Measurements from ENCODE around the gene ANKRD33B.

The ANKRD33B gene

DNA sequence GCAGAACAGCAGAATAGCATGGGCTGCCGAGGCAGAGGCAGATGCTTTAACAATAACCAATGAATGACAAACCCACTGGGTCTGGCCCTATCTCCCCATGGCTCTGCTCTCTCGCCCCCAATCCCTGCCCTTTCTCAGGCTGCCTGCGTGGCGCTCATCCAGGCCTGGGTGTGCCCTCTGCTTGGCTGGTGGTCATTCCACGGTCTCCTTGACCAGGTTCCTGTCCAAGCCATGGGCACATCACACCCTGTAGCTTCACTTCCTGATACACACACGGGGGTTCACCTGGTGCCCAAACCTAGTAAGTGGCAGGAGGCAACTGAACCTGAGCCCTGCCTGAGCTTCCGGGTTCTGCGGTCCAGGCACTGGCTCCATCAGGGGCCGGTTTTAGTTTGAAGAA lies 109.5 kb downstream of the ANKRD33B start:
- TF ChIP-seq, protein P1, sequence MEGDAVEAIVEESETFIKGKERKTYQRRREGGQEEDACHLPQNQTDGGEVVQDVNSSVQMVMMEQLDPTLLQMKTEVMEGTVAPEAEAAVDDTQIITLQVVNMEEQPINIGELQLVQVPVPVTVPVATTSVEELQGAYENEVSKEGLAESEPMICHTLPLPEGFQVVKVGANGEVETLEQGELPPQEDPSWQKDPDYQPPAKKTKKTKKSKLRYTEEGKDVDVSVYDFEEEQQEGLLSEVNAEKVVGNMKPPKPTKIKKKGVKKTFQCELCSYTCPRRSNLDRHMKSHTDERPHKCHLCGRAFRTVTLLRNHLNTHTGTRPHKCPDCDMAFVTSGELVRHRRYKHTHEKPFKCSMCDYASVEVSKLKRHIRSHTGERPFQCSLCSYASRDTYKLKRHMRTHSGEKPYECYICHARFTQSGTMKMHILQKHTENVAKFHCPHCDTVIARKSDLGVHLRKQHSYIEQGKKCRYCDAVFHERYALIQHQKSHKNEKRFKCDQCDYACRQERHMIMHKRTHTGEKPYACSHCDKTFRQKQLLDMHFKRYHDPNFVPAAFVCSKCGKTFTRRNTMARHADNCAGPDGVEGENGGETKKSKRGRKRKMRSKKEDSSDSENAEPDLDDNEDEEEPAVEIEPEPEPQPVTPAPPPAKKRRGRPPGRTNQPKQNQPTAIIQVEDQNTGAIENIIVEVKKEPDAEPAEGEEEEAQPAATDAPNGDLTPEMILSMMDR (IDR thresholded peaks at IDR 0.05; ENCODE audit: borderline replicate concordance, extremely low read depth, low read length, poor library complexity, severe bottlenecking) = no peak
- no peak for TF ChIP-seq EZH2 (IDR thresholded peaks at IDR 0.05; ENCODE audit: borderline replicate concordance, low read depth, low read length, severe bottlenecking)
- DNase-seq (no peak), ATAC-seq (ENCODE audit: insufficient read depth, low read depth) (no peak)
- no peak overlapping the region for H2AFZ ChIP-seq (ENCODE audit: low read depth, low read length)
- peaks cover 11% of the 10 kb centered on the region; the same call in 1 of the 2 replicates for H3K36me3 ChIP-seq (ENCODE audit: insufficient read depth, low read length)
- no peak overlapping the region for H3K4me2 ChIP-seq (ENCODE audit: insufficient read depth, low read length)
- no peak overlapping the region for H3K4me3 ChIP-seq (ENCODE audit: low read depth in 1 of 2, low read length in 2 of 2)
- H3K9ac ChIP-seq (ENCODE audit: low read depth, low read length) = no peak overlapping the region
- H3K27me3 ChIP-seq (ENCODE audit: insufficient read depth, low read length, poor library complexity) = no peaks in the 10 kb centered on the region
- H3K27ac ChIP-seq (ENCODE audit: low read length) = no peak overlapping the region
- H4K20me1 ChIP-seq (ENCODE audit: insufficient read depth, low read length) = 0 out of 2 replicates have a peak, but pooled peaks cover 4% of the 10 kb centered on the region
- no peaks in the 10 kb centered on the region for H3K9me3 ChIP-seq (ENCODE audit: insufficient read depth, low read length, severe bottlenecking)
- no peaks in the 10 kb centered on the region for H3K4me1 ChIP-seq (ENCODE audit: insufficient read depth, low read length)
- no peaks in the 10 kb centered on the region for H3K79me2 ChIP-seq (ENCODE audit: insufficient read depth, low read length)

DNA sequence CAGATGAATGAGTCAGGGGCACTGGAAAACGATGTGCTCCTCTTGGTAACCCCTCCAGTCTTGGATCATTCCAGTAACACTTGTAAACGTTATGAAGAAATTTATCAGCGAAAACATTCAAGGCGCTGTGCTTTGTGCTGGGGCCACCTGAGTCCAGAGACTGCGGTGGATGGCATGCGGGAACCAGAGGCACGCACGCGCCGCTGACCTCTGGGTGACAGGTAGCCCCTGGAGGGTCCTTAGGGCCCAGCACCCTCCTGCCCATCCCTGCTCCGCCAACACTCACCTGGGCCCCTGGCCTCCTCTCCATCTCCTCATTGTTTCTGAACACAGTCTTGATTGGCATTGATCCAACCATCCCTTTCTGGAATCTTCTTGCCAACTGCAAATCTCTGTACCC lies 110.2 kb downstream of the ANKRD33B start:
- no peaks in the 10 kb centered on the region for H3K79me2 ChIP-seq (ENCODE audit: insufficient read depth, low read length)
- H3K9ac ChIP-seq (ENCODE audit: low read depth, low read length) = no peak overlapping the region

DNA sequence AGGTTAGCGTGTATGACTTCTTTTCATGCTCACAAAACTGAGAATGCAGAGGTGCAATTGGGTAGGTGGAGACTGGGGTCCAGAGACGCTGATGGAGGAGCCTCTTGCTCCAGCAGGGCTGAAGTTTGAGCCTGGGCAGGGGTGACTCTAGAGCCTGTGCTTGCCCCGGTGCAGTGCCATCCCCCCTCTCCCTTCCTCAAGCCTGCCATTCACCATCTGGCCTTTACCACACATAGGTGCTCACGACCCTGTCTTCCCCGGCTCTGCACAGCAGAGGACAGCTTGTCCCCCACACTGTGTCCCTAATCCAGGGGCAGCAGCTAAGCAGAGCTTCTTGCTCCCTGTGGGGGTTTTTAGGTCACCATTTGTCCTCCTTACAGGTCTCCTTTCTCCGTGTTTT lies 110.7 kb downstream of the ANKRD33B start:
- no peak for DNase-seq
- Histone ChIP-seq H3K27me3 (ENCODE audit: insufficient read depth, low read length, poor library complexity) (no peaks in the 10 kb centered on the region), H4K20me1 (ENCODE audit: insufficient read depth, low read length) (0 out of 2 replicates have a peak, but pooled peaks cover 4% of the 10 kb centered on the region), H3K4me3 (ENCODE audit: low read depth in 1 of 2, low read length in 2 of 2) (no peak overlapping the region), H3K9me3 (ENCODE audit: insufficient read depth, low read length, severe bottlenecking) (no peaks in the 10 kb centered on the region), H2AFZ (ENCODE audit: low read depth, low read length) (no peak overlapping the region), H3K79me2 (ENCODE audit: insufficient read depth, low read length) (no peaks in the 10 kb centered on the region), H3K27ac (ENCODE audit: low read length) (no peak overlapping the region), H3K9ac (ENCODE audit: low read depth, low read length) (no peak overlapping the region), H3K4me1 (ENCODE audit: insufficient read depth, low read length) (no peaks in the 10 kb centered on the region), H3K4me2 (ENCODE audit: insufficient read depth, low read length) (no peak overlapping the region), H3K36me3 (ENCODE audit: insufficient read depth, low read length) (peaks cover 20% of the 10 kb centered on the region; the same call in 1 of the 2 replicates)
- TF ChIP-seq, protein P1 (IDR thresholded peaks at IDR 0.05; ENCODE audit: borderline replicate concordance, extremely low read depth, low read length, poor library complexity, severe bottlenecking) = no peak
- no peak for TF ChIP-seq EZH2 (IDR thresholded peaks at IDR 0.05; ENCODE audit: borderline replicate concordance, low read depth, low read length, severe bottlenecking)
- ATAC-seq (ENCODE audit: insufficient read depth, low read depth) = 0 out of 3 replicates have a peak, but pooled peaks have one; percentile 20

More for the DNA sequence above, 110.2 kb downstream of the ANKRD33B start:
- ATAC-seq (ENCODE audit: insufficient read depth, low read depth) (no peak), DNase-seq (no peak)
- H3K27me3 ChIP-seq (ENCODE audit: insufficient read depth, low read length, poor library complexity) = no peaks in the 10 kb centered on the region
- TF ChIP-seq EZH2 (IDR thresholded peaks at IDR 0.05; ENCODE audit: borderline replicate concordance, low read depth, low read length, severe bottlenecking) = no peak
- TF ChIP-seq, protein P1 (IDR thresholded peaks at IDR 0.05; ENCODE audit: borderline replicate concordance, extremely low read depth, low read length, poor library complexity, severe bottlenecking) = no peak
- no peaks in the 10 kb centered on the region for H3K4me1 ChIP-seq (ENCODE audit: insufficient read depth, low read length)
- H3K4me2 ChIP-seq (ENCODE audit: insufficient read depth, low read length) = no peak overlapping the region
- H2AFZ ChIP-seq (ENCODE audit: low read depth, low read length) = no peak overlapping the region
- no peak overlapping the region for H3K27ac ChIP-seq (ENCODE audit: low read length)
- H3K9me3 ChIP-seq (ENCODE audit: insufficient read depth, low read length, severe bottlenecking) = no peaks in the 10 kb centered on the region
- H3K4me3 ChIP-seq (ENCODE audit: low read depth in 1 of 2, low read length in 2 of 2) = no peak overlapping the region
- H3K36me3 ChIP-seq (ENCODE audit: insufficient read depth, low read length) = peaks cover 15% of the 10 kb centered on the region; the same call in 1 of the 2 replicates
- 0 out of 2 replicates have a peak, but pooled peaks cover 4% of the 10 kb centered on the region for H4K20me1 ChIP-seq (ENCODE audit: insufficient read depth, low read length)

All from DND-41 (cell line).